NCI-H2196 treated with DMSO at 0.1 percent for 48 hours (cell line): ENCODE data around the gene ELOVL1.
"Not testable (repeated sequence)": the region's sequence is repeated elsewhere in the genome, so short reads cannot be mapped to it uniquely, and the experiment has no call there.

Experiments
- DNase-seq: peaks from one replicate; lab custom pipeline; 2025; ENCODE audit not compliant: unreplicated experiment; lab: John Stamatoyannopoulos, UW

ELOVL1 gene

DNA sequence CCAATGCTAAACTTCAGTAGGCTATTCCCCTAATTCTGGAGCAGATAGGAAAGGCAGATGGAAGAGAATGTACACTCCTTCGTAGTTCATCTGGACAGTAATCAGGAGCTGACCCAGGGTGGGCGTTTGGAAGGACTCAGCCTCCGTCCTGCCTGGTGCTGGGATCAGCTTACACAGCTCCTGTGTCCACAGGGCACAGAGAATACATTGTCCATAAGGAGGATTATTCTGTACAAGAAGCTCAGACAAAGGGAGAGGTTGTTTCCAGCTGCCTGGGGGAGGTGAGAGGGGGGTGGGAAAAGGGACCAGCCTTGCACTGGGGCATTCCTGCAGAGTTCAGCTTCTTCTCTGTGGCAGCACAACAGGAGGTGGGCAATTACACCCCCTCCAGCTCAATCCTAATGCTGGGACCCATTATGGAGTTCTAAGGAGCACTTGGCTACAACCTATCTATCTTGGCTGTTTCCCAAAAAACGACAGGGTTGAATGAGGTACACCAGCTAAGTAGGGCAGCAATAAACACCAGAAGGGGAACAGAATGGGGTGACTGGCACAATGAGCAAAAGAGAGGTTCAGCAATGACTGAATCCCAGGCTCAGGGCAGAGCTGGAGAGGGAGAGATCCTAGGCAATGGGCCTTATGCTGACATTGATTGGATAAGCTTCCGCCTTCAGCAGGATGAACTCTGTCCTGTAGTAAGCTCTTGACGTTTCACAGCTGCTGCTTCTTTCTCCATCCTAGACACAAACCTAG lies 14.4 kb upstream of the ELOVL1 start:
- no peak for DNase-seq

- DNase-seq: no peak
Observed at GRCh38 chr1:43381612-43382011, 13.8 kb upstream of the ELOVL1 start.

DNA sequence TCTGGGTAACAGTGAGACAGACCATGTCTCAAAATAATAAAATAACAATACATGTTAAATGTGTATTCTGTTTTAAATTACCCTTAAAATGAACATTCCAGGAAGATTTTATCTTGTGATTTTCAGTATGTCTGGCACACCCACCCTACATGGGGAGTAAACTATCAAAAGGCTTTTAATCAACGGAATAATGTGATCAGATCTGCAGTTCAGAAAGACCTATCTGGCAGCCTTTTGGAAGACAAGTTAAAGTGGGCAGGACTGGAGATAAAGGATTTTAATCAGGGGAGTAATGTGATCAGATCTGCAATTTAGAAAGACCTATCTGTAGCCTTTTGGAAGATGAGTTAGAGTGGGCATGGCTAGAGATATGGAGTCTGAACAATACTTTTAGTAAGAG lies 11.7 kb upstream of the ELOVL1 start:
- DNase-seq: no peak

- DNase-seq: no peak
Observed at GRCh38 chr1:43377831-43378230, 10.0 kb upstream of the ELOVL1 start.

DNA sequence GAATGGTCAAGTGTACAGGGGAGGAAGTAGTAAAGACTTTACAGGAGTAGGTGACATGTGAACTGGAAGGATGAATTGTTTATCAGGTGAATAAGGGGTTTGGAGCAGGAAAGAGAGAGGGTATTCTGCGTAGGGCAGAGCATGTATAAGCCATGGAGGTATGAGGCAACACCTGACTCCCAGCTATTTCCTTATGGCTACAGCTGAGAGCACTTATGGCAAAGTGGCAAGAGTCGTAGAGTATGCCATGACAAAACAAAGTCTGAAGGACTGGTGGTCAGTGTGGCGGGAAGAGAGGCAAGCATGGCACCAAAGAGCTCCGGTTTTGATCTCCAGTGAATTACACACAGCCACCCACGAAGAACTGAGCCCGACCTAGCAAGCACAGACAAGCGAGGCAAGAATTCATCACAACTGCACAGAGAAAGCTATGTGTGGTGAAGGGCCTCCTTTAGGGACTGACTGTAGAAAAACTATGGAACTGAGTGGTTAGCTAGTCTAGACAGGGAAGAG lies 9.0 kb upstream of the ELOVL1 start:
- no peak for DNase-seq

GRCh38 chr1:43373066-43373940 lies 5.5 kb upstream of the ELOVL1 start:
- no peak for DNase-seq

DNA sequence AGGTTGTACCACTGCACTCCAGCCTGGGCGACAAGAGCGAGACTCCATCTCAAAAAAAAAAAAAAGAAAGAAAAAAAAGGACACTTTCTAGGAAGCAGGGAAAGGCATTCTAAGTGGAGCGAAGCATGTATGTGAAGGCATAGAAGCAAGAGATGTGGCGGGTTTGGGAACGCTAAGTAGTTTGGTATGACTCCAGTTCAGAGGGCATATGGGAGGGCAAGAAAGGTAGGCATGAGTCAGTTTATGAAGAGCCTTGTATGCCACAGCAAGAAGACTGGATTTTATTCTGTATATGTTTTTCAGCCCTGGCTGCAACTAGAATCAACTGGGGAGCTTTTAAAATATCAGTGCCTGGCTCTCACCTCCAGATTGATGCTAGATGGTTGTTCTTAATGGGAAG lies 4.4 kb upstream of the ELOVL1 start:
- DNase-seq: no peak

DNA sequence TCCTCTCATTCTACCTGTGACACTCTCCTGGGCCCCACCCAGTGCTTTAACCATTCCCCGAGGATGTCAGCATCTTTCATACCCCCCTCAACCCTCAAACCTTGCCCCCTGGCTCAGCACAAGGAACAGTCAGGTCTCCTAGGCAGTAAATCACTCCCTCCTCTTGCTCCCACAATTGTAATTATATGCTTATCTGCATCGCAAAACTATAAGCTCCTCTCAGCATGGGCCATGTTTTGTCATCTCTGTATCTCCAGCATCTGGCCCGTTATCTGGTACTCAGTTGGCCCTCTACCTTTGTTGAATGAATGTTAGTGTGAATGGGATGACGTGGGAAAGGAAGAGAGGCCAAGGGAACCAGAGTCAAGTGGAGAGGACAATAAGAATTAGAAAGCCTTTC lies 2.8 kb upstream of the ELOVL1 start:
- DNase-seq: no peak

DNA sequence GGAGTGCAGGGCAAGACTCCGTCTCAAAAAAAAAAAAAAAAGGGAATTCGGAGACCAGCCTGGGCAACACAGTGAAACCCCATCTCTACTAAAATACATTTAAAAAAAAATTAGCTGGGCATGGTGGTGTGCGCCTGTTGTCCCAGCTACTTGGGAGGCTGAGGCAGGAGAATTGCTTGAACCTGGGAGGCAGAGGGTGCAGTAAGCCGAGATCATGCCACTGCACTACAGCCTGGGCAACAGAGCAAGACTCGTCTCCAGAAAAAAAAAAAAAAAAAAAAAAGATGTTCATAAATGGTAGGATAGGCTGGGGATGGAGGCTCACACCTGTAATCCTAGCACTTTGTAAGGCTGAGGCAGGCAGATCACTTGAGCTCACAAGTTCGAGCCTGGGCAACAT lies 2.0 kb upstream of the ELOVL1 start:
- not testable (repeated sequence) for DNase-seq

- no peak for DNase-seq
Observed at GRCh38 chr1:43368646-43369020, 822 bp upstream of the ELOVL1 start.

- DNase-seq: no peak
Observed at GRCh38 chr1:43367026-43367903, 546 bp downstream of the ELOVL1 start.

- no peak for DNase-seq
Observed at GRCh38 chr1:43366601-43367025, 1.2 kb downstream of the ELOVL1 start.

- no peak for DNase-seq
Observed at GRCh38 chr1:43366179-43366578, 1.6 kb downstream of the ELOVL1 start.

DNA sequence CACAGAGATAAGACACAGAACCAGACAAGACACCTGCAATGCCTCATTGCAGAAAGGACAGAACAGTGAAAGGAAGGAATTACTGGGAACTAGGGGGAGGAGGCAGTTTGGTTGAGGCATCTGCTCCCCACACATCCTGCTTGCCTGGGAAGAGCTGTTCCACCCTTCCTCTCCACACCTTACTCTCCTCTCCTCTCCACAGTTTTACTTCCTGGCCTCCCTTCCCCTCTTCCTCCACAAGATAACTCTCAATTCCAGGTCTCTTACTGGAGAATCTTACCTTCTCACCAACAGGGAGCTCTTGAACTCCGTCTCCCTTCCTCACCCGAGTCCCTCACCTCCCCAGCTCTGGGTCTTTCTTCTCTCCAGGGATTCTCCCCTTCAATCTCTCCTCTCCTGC lies 2.1 kb downstream of the ELOVL1 start:
- DNase-seq: no peak

GRCh38 chr1:43363935-43364525 lies 3.8 kb downstream of the ELOVL1 start:
- no peak for DNase-seq

GRCh38 chr1:43363283-43363934 lies 4.4 kb downstream of the ELOVL1 start:
- DNase-seq: no peak

- no peak for DNase-seq
Observed at GRCh38 chr1:43360616-43361015, 7.2 kb downstream of the ELOVL1 start.

GRCh38 chr1:43359696-43360095 lies 8.1 kb downstream of the ELOVL1 start:
- DNase-seq: no peak

GRCh38 chr1:43358746-43359693 lies 8.8 kb downstream of the ELOVL1 start, which contains the start of gene CDC20:
Gene CDC20, plus strand, starts transcription at chr1:43358981. Its CDS starts 235 bp downstream, at chr1:43359216.
- peak; percentile 95 for DNase-seq
